Measurements from ENCODE around the gene USP31. TPM values are rescaled to one million over a fixed set of nuclear protein-coding genes. Genes with fewer than 3 reads are reported as not detected.

USP31 gene
- total and polyA plus RNA-seq, 2 donors from 2014 or later, result 3.5 to 19.7 TPM

DNA sequence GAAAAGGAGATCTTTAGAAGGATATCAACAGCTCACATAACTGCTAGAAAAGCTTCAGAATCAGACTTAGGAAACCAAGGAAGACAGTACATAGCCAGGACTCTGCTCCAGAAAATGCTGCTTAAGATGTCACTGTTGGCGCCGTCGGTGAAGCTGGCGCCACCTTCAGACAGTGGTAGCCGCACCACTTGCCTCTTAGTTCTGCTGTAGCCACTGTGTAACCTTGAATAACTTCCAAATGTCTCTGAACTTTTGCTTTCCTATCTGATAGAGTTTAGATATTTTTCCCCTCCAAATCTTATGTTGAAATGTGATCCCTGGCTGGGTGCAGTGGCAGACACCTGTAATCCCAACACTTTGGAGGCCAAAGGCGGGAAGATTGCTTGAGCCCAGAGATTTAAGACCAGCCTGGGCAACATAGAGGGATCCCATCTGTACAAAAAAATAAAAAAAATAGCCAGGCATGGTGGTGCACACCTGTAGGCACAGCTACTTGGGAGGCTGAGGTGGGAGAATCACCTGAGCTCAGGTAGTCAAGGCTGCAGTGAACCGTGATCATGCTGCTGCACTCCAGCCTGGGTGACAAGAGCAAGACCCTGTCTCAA is 6.3 kb upstream of the USP31 start:
- Histone ChIP-seq H3K9me3 (ENCODE audit: control insufficient read depth in 2 of 3, insufficient read depth in 1 of 3, low read length in 3 of 3) (no peaks in the 10 kb centered on the region), H3K27me3 (ENCODE audit: control insufficient read depth, insufficient read depth, low read length) (no peaks in the 10 kb centered on the region), H3K27ac (ENCODE audit: low read depth in 2 of 2, low read length in 2 of 2) (no peak overlapping the region), H3K9ac (ENCODE audit: low read length in 3 of 3) (no peak overlapping the region), H3K36me3 (ENCODE audit: control insufficient read depth in 2 of 3, insufficient read depth in 3 of 3, low read length in 3 of 3) (no peaks in the 10 kb centered on the region), H3K4me3 (ENCODE audit: low read length in 3 of 3) (no peak overlapping the region), H3K4me1 (ENCODE audit: control insufficient read depth in 2 of 3, insufficient read depth in 2 of 3, low read depth in 1 of 3, low read length in 3 of 3) (no peaks in the 10 kb centered on the region)
- no peak for FAIRE-seq
- intact Hi-C loops (cut with DNase I), result no loop called here
- TF ChIP-seq, protein P1, sequence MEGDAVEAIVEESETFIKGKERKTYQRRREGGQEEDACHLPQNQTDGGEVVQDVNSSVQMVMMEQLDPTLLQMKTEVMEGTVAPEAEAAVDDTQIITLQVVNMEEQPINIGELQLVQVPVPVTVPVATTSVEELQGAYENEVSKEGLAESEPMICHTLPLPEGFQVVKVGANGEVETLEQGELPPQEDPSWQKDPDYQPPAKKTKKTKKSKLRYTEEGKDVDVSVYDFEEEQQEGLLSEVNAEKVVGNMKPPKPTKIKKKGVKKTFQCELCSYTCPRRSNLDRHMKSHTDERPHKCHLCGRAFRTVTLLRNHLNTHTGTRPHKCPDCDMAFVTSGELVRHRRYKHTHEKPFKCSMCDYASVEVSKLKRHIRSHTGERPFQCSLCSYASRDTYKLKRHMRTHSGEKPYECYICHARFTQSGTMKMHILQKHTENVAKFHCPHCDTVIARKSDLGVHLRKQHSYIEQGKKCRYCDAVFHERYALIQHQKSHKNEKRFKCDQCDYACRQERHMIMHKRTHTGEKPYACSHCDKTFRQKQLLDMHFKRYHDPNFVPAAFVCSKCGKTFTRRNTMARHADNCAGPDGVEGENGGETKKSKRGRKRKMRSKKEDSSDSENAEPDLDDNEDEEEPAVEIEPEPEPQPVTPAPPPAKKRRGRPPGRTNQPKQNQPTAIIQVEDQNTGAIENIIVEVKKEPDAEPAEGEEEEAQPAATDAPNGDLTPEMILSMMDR (IDR thresholded peaks at IDR 0.05; ENCODE audit: borderline replicate concordance, extremely low read depth, insufficient read depth), result peak; percentile 39
- DNase-seq, result no peak

GRCh38 chr16:23152386-23153178 is 3.3 kb upstream of the USP31 start:
- FAIRE-seq (no peak), DNase-seq (no peak)
- Histone ChIP-seq H3K4me3 (ENCODE audit: low read length in 3 of 3) (no peak overlapping the region), H3K27ac (ENCODE audit: low read depth in 2 of 2, low read length in 2 of 2) (no peak overlapping the region), H3K9ac (ENCODE audit: low read length in 3 of 3) (no peak overlapping the region), H3K36me3 (ENCODE audit: control insufficient read depth in 2 of 3, insufficient read depth in 3 of 3, low read length in 3 of 3) (no peaks in the 10 kb centered on the region), H3K9me3 (ENCODE audit: control insufficient read depth in 2 of 3, insufficient read depth in 1 of 3, low read length in 3 of 3) (no peaks in the 10 kb centered on the region), H3K27me3 (ENCODE audit: control insufficient read depth, insufficient read depth, low read length) (no peaks in the 10 kb centered on the region), H3K4me1 (ENCODE audit: control insufficient read depth in 2 of 3, insufficient read depth in 2 of 3, low read depth in 1 of 3, low read length in 3 of 3) (peaks cover 0 to 7% (median 5%) of the 10 kb centered on the region in 3 donors)
- TF ChIP-seq, protein P1 (IDR thresholded peaks at IDR 0.05; ENCODE audit: borderline replicate concordance, extremely low read depth, insufficient read depth), result no peak
- intact Hi-C loops (cut with DNase I), result no loop called here

- Histone ChIP-seq H3K4me3 (ENCODE audit: low read length in 3 of 3) (peak overlapping the region in 2 of 3 donors; percentile 73 to 87), H3K27ac (ENCODE audit: low read depth in 2 of 2, low read length in 2 of 2) (no peak overlapping the region), H3K27me3 (ENCODE audit: control insufficient read depth, insufficient read depth, low read length) (no peaks in the 10 kb centered on the region), H3K36me3 (ENCODE audit: control insufficient read depth in 2 of 3, insufficient read depth in 3 of 3, low read length in 3 of 3) (no peaks in the 10 kb centered on the region), H3K9me3 (ENCODE audit: control insufficient read depth in 2 of 3, insufficient read depth in 1 of 3, low read length in 3 of 3) (no peaks in the 10 kb centered on the region), H3K9ac (ENCODE audit: low read length in 3 of 3) (peak overlapping the region in 1 of 3 donors; percentile 51), H3K4me1 (ENCODE audit: control insufficient read depth in 2 of 3, insufficient read depth in 2 of 3, low read depth in 1 of 3, low read length in 3 of 3) (peaks cover 0 to 11% (median 7%) of the 10 kb centered on the region in 3 donors)
- DNase-seq, result no peak
- intact Hi-C loops (cut with DNase I), result no loop called here
- no peak for FAIRE-seq
- TF ChIP-seq, protein P1 (IDR thresholded peaks at IDR 0.05; ENCODE audit: borderline replicate concordance, extremely low read depth, insufficient read depth), result no peak
These were observed 727 bp upstream of the USP31 start for GRCh38 chr16:23149993-23150364.

Measured in kidney (tissue), 14 donors.